ENCODE results near the gene SLC19A2.

DNA sequence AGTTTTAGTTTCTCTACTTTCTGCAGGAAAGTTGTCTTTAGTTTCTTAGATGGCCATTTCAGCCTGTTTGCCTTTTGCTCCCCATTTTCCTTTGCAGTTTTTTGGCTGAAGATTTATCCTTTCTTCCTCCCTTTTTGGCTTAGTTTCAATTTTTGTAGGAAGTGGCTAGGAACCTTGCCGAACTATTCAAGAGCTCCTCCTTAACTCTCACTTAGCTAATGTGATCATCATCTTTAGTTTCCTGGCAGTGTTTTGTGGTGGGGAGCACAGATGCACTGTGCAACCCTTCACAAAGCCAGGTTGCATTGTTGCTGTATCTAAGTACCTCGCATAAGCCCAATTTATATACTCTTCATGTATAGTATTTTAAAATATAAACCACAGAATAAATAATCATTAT is 29.7 kb downstream of the SLC19A2 start:
- TF ChIP-seq, protein P1, sequence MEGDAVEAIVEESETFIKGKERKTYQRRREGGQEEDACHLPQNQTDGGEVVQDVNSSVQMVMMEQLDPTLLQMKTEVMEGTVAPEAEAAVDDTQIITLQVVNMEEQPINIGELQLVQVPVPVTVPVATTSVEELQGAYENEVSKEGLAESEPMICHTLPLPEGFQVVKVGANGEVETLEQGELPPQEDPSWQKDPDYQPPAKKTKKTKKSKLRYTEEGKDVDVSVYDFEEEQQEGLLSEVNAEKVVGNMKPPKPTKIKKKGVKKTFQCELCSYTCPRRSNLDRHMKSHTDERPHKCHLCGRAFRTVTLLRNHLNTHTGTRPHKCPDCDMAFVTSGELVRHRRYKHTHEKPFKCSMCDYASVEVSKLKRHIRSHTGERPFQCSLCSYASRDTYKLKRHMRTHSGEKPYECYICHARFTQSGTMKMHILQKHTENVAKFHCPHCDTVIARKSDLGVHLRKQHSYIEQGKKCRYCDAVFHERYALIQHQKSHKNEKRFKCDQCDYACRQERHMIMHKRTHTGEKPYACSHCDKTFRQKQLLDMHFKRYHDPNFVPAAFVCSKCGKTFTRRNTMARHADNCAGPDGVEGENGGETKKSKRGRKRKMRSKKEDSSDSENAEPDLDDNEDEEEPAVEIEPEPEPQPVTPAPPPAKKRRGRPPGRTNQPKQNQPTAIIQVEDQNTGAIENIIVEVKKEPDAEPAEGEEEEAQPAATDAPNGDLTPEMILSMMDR (conservative IDR thresholded peaks at IDR 0.05), result no peak
- no peak for TF ChIP-seq EZH2 (IDR thresholded peaks at IDR 0.05; ENCODE audit: low read depth)

All from PC-9 (cell line).